T47D (cell line): Measurements from ENCODE around the gene ADGRB2.

Experiments used
- DNase-seq, 2 experiments: peaks; one replicate each; pipeline versions ENCODE4 v3.0.0 to v3.0.0-alpha.2; 2011 to 2012; ENCODE audit warnings: low read depth in 1 of 2, low spot score in 1 of 2
- JUND ChIP-seq: IDR thresholded peaks from 2 replicates; pipeline ENCODE4 v1.6.1; 2012; ENCODE audit warnings: low read depth
- in situ Hi-C: cut with HindIII; loops from 2 replicates; pipeline ENCODE4 v1.10.0; 2016; ENCODE audit warnings: low sequenced_read_pairs, low pct_unique_long_range_greater_than_20kb

The ADGRB2 gene

GRCh38 chr1:31785020-31785946 is 21.1 kb upstream of the ADGRB2 start:
- in situ Hi-C loops: no loop called here
- no peak for TF ChIP-seq JUND
- no peak for DNase-seq

- in situ Hi-C loops: no loop called here
- no peak for DNase-seq
- TF ChIP-seq JUND: no peak
These were observed 20.3 kb upstream of the ADGRB2 start for GRCh38 chr1:31784356-31785019.

- in situ Hi-C loops: no loop called here
These were observed 19.7 kb upstream of the ADGRB2 start for GRCh38 chr1:31783846-31784245.

GRCh38 chr1:31782421-31783410 is 18.6 kb upstream of the ADGRB2 start:
- in situ Hi-C loops: no loop called here
- no peak for TF ChIP-seq JUND
- DNase-seq: no peak

More at GRCh38 chr1:31783846-31784245, 19.7 kb upstream of the ADGRB2 start:
- no peak for TF ChIP-seq JUND
- DNase-seq: no peak

- TF ChIP-seq JUND: no peak
- in situ Hi-C loops: no loop called here
- DNase-seq: no peak
These were observed 17.7 kb upstream of the ADGRB2 start for GRCh38 chr1:31781756-31782371.

- TF ChIP-seq JUND: no peak
- in situ Hi-C loops: no loop called here
- DNase-seq: no peak
These were observed 17.1 kb upstream of the ADGRB2 start for GRCh38 chr1:31781138-31781755.

GRCh38 chr1:31780632-31781031 is 16.5 kb upstream of the ADGRB2 start:
- no peak for TF ChIP-seq JUND
- in situ Hi-C loops: no loop called here

GRCh38 chr1:31779687-31780086 is 15.5 kb upstream of the ADGRB2 start:
- TF ChIP-seq JUND: no peak
- DNase-seq: no peak
- in situ Hi-C loops: no loop called here

More at GRCh38 chr1:31780632-31781031, 16.5 kb upstream of the ADGRB2 start:
- DNase-seq: no peak

GRCh38 chr1:31778763-31779488 is 14.8 kb upstream of the ADGRB2 start:
- no peak for DNase-seq
- no peak for TF ChIP-seq JUND
- in situ Hi-C loops: no loop called here

- TF ChIP-seq JUND: no peak
- in situ Hi-C loops: no loop called here
- no peak for DNase-seq
These were observed 12.4 kb upstream of the ADGRB2 start for GRCh38 chr1:31776516-31776915.

GRCh38 chr1:31776032-31776431 is 11.9 kb upstream of the ADGRB2 start:
- TF ChIP-seq JUND: no peak
- no peak for DNase-seq
- in situ Hi-C loops: no loop called here
